Measurements from ENCODE around the gene OSBPL2. TPM values are rescaled to one million over a fixed set of nuclear protein-coding genes. Genes with fewer than 3 reads are reported as not detected.

The OSBPL2 gene
- total and polyA plus RNA-seq, 4 experiments from 2014 or later = 14.8 to 84.4 (median 49.1) TPM

DNA sequence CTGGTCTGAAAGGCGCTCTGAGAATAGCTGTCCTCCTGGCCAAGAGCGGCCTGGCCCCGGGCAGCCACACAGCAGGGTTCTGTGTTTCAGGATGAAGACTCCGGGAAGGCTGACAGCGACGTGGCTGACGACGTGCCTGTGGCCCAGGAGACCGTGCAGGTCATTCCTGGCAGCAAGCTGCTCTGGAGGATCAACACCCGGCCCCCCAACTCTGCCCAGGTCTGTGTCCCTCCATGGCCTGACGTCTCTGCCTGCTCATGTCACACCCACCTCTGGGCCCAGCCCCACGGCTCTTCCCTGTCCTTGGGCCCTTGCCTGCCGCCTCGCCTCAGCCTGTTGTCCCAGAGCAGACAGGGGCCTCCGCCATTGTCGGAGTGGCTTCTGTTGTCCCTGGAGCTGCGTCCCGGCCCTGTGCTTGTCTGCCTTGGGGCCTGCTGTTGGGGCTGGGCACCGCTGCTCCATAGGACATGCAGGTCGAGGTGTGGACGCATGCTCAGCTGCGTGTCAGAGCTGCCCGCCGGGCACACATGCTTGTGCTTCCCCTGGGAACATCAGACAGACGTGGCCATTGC, 48.3 kb downstream of the OSBPL2 start:
- H3K4me1 ChIP-seq (ENCODE audit: insufficient read depth, low read length) = no peaks in the 10 kb centered on the region
- no peak overlapping the region for H3K4me3 ChIP-seq (ENCODE audit: low read length in 2 of 2)
- CTCF ChIA-PET (ENCODE audit: partially characterized antibody) = interaction anchor here (1.3 kb wide), 1 partner anchor 14 kb away, joined by 3 read pairs; no protein-coding TSS in a partner anchor
- Mint-ChIP-seq H3K36me3 (peaks cover 18 to 53% of the 10 kb centered on the region in 2 donors), H3K4me3 (no peak overlapping the region), H3K27ac (no peak overlapping the region), H3K4me1 (peaks cover 0 to 5% (median 2%) of the 10 kb centered on the region in 4 donors), H3K27me3 (no peaks in the 10 kb centered on the region), H3K9me3 (no peaks in the 10 kb centered on the region)
- DNase-seq = no peak
- H3K36me3 ChIP-seq (ENCODE audit: insufficient read depth, low read length) = peaks cover 41% of the 10 kb centered on the region
- no peaks in the 10 kb centered on the region for H3K9me3 ChIP-seq (ENCODE audit: control insufficient read depth in 1 of 2, low read length in 2 of 2)
- H3K27ac ChIP-seq (ENCODE audit: low read depth, low read length) = no peak overlapping the region
- intact Hi-C loops (cut with micrococcal nuclease) = no loop called here
- POLR2A ChIA-PET (ENCODE audit: partially characterized antibody) = no interaction called here
- no peaks in the 10 kb centered on the region for H3K27me3 ChIP-seq (ENCODE audit: insufficient read depth, low read length)

DNA sequence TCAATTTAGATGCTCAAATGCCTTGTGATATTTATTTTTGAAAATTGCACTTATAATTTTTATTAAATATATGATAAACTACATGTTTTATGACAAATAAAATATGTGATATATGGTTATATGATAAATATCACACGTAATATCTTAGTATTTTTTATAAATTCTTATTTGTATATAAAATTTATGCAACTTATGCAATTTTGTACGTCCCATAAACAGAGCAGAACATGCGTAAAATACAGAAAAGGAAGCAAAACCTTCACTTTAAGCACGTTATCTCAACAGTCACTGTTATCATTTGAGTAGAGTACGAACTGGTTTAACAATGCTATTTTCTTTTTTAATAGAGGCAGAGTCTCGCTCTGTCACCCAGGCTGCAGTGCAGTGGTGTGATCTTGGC, 48.8 kb downstream of the OSBPL2 start:
- intact Hi-C loops (cut with micrococcal nuclease) = no loop called here
- no peaks in the 10 kb centered on the region for H3K27me3 ChIP-seq (ENCODE audit: insufficient read depth, low read length)
- DNase-seq = no peak
- H3K27ac ChIP-seq (ENCODE audit: low read depth, low read length) = no peak overlapping the region
- Mint-ChIP-seq H3K4me1 (peaks cover 2 to 10% (median 3%) of the 10 kb centered on the region in 4 donors), H3K9me3 (no peaks in the 10 kb centered on the region), H3K36me3 (peaks cover 14 to 49% of the 10 kb centered on the region in 2 donors), H3K27me3 (no peaks in the 10 kb centered on the region), H3K27ac (no peak overlapping the region), H3K4me3 (no peak overlapping the region)
- no peak overlapping the region for H3K4me3 ChIP-seq (ENCODE audit: low read length in 2 of 2)
- CTCF ChIA-PET (ENCODE audit: partially characterized antibody) = no interaction called here
- no peaks in the 10 kb centered on the region for H3K9me3 ChIP-seq (ENCODE audit: control insufficient read depth in 1 of 2, low read length in 2 of 2)
- peaks cover 3% of the 10 kb centered on the region for H3K4me1 ChIP-seq (ENCODE audit: insufficient read depth, low read length)
- POLR2A ChIA-PET (ENCODE audit: partially characterized antibody) = no interaction called here
- peaks cover 35% of the 10 kb centered on the region for H3K36me3 ChIP-seq (ENCODE audit: insufficient read depth, low read length)

DNA sequence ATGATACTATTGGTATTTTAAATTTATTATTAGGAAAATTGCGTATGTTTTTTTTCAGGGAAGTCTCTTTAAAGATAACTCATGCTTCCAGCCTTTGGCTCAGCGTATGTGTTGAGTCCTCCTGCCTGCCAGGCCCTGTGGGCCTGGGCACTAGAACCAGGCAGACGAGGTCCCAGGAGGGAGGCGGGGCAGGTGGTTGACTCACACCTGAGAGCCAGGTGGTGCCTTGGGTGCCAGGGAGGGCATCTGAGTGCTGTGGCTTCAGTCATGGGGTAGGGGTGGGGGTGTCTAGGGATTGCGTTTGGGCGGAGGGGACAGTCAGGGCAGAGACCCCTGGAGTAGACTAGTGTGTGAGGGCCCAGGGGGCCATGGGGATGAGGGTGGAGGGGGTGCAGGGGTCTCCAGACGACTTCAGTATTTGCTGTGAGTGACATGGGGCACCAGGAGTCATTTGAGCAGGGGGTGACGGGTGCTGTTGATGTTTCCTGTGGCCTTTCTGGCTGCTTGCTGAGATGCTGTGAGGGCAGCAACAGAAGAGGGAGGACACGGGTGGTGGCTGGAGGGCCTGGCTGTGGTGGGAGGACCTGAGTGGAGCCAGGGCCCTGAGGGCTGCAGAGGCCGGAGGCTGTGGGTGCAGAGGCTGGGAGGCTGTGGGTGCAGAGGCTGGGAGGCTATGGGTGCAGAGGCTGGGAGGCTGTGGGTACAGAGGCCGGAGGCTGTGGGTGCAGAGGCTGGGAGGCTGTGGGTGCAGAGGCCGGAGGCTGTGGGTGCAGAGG, 49.6 kb downstream of the OSBPL2 start:
- ChIA-PET CTCF (ENCODE audit: partially characterized antibody) (no interaction called here), POLR2A (ENCODE audit: partially characterized antibody) (no interaction called here)
- Histone ChIP-seq H3K9me3 (ENCODE audit: control insufficient read depth in 1 of 2, low read length in 2 of 2) (no peaks in the 10 kb centered on the region), H3K27ac (ENCODE audit: low read depth, low read length) (no peak overlapping the region), H3K4me1 (ENCODE audit: insufficient read depth, low read length) (peaks cover 6% of the 10 kb centered on the region), H3K36me3 (ENCODE audit: insufficient read depth, low read length) (peaks cover 31% of the 10 kb centered on the region), H3K4me3 (ENCODE audit: low read length in 2 of 2) (no peak overlapping the region), H3K27me3 (ENCODE audit: insufficient read depth, low read length) (no peaks in the 10 kb centered on the region)
- Mint-ChIP-seq H3K27me3 (no peaks in the 10 kb centered on the region), H3K27ac (no peak overlapping the region), H3K4me1 (peaks cover 5 to 14% (median 7%) of the 10 kb centered on the region in 4 donors), H3K36me3 (peaks cover 16 to 47% of the 10 kb centered on the region in 2 donors), H3K4me3 (no peak overlapping the region), H3K9me3 (no peaks in the 10 kb centered on the region)
- intact Hi-C loops (cut with micrococcal nuclease) = no loop called here
- no peak for DNase-seq

DNA sequence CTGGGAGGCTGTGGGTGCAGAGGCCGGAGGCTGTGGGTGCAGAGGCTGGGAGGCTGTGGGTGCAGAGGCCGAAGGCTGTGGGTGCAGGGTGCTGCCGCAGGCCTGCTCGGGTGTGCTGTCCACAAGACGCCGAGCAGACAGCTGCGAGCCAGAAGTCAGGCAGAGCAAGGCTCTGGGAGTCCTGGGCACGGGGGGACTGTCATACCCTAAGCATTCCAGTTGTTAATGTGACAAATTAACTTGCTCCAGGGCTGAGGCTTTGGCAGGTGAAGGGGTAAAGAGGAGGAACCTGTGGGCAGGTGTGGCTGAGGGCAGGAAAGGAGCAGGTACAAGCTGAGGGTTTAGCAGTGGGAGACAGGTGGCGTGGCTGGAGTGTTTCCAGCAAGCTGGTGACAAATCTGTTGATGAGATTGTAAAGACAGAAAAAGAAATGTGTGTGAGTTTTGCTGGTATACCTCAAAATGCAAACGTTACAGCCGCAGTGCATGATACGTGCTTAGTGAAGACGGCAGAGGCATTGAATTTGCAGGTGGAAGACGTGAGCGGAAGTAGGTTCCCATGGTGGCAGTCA, 50.3 kb downstream of the OSBPL2 start:
- Histone ChIP-seq H3K27ac (ENCODE audit: low read depth, low read length) (no peak overlapping the region), H3K9me3 (ENCODE audit: control insufficient read depth in 1 of 2, low read length in 2 of 2) (no peaks in the 10 kb centered on the region), H3K27me3 (ENCODE audit: insufficient read depth, low read length) (no peaks in the 10 kb centered on the region), H3K36me3 (ENCODE audit: insufficient read depth, low read length) (peaks cover 34% of the 10 kb centered on the region), H3K4me3 (ENCODE audit: low read length in 2 of 2) (no peak overlapping the region), H3K4me1 (ENCODE audit: insufficient read depth, low read length) (peaks cover 6% of the 10 kb centered on the region)
- POLR2A ChIA-PET (ENCODE audit: partially characterized antibody) = no interaction called here
- DNase-seq = no peak
- Mint-ChIP-seq H3K4me3 (peak overlapping the region in 1 of 8 donors; percentile 2), H3K27ac (peak overlapping the region in 2 of 7 donors; percentile 26 to 30), H3K36me3 (peaks cover 15 to 43% of the 10 kb centered on the region in 2 donors), H3K27me3 (no peaks in the 10 kb centered on the region), H3K9me3 (no peaks in the 10 kb centered on the region), H3K4me1 (peaks cover 5 to 14% (median 7%) of the 10 kb centered on the region in 4 donors)
- intact Hi-C loops (cut with micrococcal nuclease) = no loop called here
- CTCF ChIA-PET (ENCODE audit: partially characterized antibody) = no interaction called here

DNA sequence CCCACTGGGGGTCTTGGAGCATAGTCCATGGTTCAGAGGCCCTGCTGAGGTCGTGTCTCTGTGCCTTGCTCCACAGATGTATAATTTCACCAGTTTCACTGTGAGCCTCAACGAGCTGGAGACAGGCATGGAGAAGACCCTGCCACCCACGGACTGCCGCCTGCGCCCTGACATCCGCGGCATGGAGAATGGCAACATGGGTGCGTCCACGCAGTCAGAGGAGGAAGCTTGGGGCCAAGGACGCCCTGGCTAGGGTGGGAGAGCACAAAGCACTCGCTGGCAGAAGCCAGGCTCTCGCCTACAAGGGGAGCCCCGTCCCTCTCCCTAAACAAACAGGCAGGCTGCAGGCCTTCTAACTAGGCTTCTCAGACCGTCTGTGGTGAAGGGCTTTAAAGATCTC, 50.8 kb downstream of the OSBPL2 start:
- CTCF ChIA-PET (ENCODE audit: partially characterized antibody) = no interaction called here
- no peak overlapping the region for H3K27ac Mint-ChIP-seq

DNA sequence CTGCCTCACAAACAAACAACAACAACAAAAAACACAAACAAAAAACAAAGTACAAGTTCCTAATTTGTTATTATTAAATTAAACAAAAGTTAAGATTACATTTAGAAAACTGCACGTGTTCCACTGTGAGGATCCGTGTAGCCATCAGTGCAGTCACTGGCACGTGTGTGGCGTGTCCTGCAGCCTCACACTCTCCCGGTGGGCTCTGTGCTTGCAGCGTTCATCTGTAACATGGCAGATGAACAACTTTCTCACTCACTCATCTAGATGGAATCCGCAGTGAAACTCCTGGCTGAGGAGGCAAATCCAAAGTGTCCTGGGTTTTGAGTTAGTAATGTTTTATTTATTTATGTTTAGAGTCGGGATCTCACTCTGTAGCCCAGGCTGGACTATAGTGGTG, 51.6 kb downstream of the OSBPL2 start:
- Histone ChIP-seq H3K27me3 (ENCODE audit: insufficient read depth, low read length) (no peaks in the 10 kb centered on the region), H3K36me3 (ENCODE audit: insufficient read depth, low read length) (peaks cover 28% of the 10 kb centered on the region), H3K4me3 (ENCODE audit: low read length in 2 of 2) (no peak overlapping the region), H3K27ac (ENCODE audit: low read depth, low read length) (no peak overlapping the region), H3K4me1 (ENCODE audit: insufficient read depth, low read length) (peaks cover 6% of the 10 kb centered on the region), H3K9me3 (ENCODE audit: control insufficient read depth in 1 of 2, low read length in 2 of 2) (no peaks in the 10 kb centered on the region)
- Mint-ChIP-seq H3K4me1 (peaks cover 5 to 14% (median 8%) of the 10 kb centered on the region in 4 donors), H3K4me3 (no peak overlapping the region), H3K27me3 (no peaks in the 10 kb centered on the region), H3K9me3 (no peaks in the 10 kb centered on the region), H3K27ac (peak overlapping the region in 2 of 7 donors; percentile 29), H3K36me3 (peaks cover 16 to 40% of the 10 kb centered on the region in 2 donors)
- intact Hi-C loops (cut with micrococcal nuclease) = no loop called here
- CTCF ChIA-PET (ENCODE audit: partially characterized antibody) = no interaction called here
- POLR2A ChIA-PET (ENCODE audit: partially characterized antibody) = no interaction called here
- no peak for DNase-seq

More for the DNA sequence above, 50.8 kb downstream of the OSBPL2 start:
- DNase-seq = no peak
- peaks cover 6% of the 10 kb centered on the region for H3K4me1 ChIP-seq (ENCODE audit: insufficient read depth, low read length)
- no peaks in the 10 kb centered on the region for H3K27me3 Mint-ChIP-seq
- no peaks in the 10 kb centered on the region for H3K9me3 ChIP-seq (ENCODE audit: control insufficient read depth in 1 of 2, low read length in 2 of 2)
- POLR2A ChIA-PET (ENCODE audit: partially characterized antibody) = no interaction called here
- H3K27ac ChIP-seq (ENCODE audit: low read depth, low read length) = no peak overlapping the region
- intact Hi-C loops (cut with micrococcal nuclease) = no loop called here
- peaks cover 15 to 43% of the 10 kb centered on the region in 2 donors for H3K36me3 Mint-ChIP-seq
- H3K27me3 ChIP-seq (ENCODE audit: insufficient read depth, low read length) = no peaks in the 10 kb centered on the region
- H3K36me3 ChIP-seq (ENCODE audit: insufficient read depth, low read length) = peaks cover 32% of the 10 kb centered on the region
- H3K9me3 Mint-ChIP-seq = no peaks in the 10 kb centered on the region
- no peak overlapping the region for H3K4me3 Mint-ChIP-seq
- H3K4me1 Mint-ChIP-seq = peaks cover 5 to 14% (median 8%) of the 10 kb centered on the region in 4 donors
- no peak overlapping the region for H3K4me3 ChIP-seq (ENCODE audit: low read length in 2 of 2)

DNA sequence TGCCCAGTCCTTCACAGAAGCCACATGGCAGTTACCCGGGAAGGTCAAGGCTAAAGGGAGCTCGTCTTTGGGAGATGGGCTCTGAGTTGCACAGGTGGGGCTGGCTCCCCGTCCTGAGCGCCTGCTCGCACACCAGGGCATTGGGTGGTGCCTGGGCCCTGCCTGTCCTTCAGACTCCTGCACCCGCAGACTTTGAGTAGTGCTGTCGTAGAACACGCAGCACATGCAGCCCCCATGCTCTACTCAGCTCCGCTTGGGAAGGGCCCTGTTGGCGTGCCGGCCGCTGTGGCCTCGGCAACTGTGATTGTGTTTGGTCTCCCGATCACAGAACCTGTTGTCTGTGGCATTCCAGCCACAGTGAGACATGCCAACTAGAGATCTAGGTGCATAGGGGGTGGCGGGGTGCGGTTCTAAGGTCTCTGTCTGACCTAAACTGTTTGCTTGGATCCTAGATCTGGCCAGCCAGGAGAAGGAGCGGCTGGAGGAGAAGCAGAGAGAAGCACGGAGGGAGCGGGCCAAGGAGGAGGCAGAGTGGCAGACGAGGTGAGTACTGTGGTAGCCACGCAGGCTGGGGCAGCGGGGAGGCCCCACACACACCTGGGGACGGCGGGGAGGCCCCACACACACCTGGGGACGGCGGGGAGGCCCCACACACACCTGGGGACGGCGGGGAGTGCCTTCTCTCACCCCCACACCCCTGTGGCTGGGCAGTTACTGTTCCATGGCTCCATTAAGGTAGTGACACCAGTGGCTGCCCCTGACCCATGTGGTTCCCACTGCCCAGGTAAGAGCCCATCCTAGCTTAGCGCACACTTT, 53.1 kb downstream of the OSBPL2 start:
- H3K9me3 ChIP-seq (ENCODE audit: control insufficient read depth in 1 of 2, low read length in 2 of 2) = no peaks in the 10 kb centered on the region
- no peaks in the 10 kb centered on the region for H3K27me3 ChIP-seq (ENCODE audit: insufficient read depth, low read length)
- Mint-ChIP-seq H3K27me3 (no peaks in the 10 kb centered on the region), H3K9me3 (no peaks in the 10 kb centered on the region), H3K36me3 (peaks cover 21 to 44% of the 10 kb centered on the region in 2 donors), H3K4me3 (peak overlapping the region in 1 of 8 donors; percentile 41), H3K4me1 (peaks cover 5 to 14% (median 8%) of the 10 kb centered on the region in 4 donors), H3K27ac (peak overlapping the region in 5 of 7 donors; percentile 46 to 83 (median 74))
- H3K36me3 ChIP-seq (ENCODE audit: insufficient read depth, low read length) = peaks cover 25% of the 10 kb centered on the region
- CTCF ChIA-PET (ENCODE audit: partially characterized antibody) = no interaction called here
- no peak overlapping the region for H3K27ac ChIP-seq (ENCODE audit: low read depth, low read length)
- peaks cover 6% of the 10 kb centered on the region for H3K4me1 ChIP-seq (ENCODE audit: insufficient read depth, low read length)
- H3K4me3 ChIP-seq (ENCODE audit: low read length in 2 of 2) = no peak overlapping the region
- intact Hi-C loops (cut with micrococcal nuclease) = no loop called here
- POLR2A ChIA-PET (ENCODE audit: partially characterized antibody) = no interaction called here
- DNase-seq = no peak

Data from CD4-positive, alpha-beta memory T cell (primary cell).